Subcutaneous abdominal adipose tissue (tissue), 5 donors: ENCODE results near the gene ROPN1.
"Not testable (repeated sequence)": the region's sequence is repeated elsewhere in the genome, so short reads cannot be mapped to it uniquely, and the experiment has no call there.

ENCODE experiments used
- H3K27ac ChIP-seq: one replicate; pipeline ENCODE4 v1.7.0; 2013; ENCODE audit warnings: low read depth, mild to moderate bottlenecking, inconsistent platforms, low read length, moderate library complexity
- H3K27me3 ChIP-seq, 5 donors: one replicate each; pipeline ENCODE4 v1.7.0; 2013; ENCODE audit warnings: low read length in 5 of 5, inconsistent platforms in 1 of 5; ENCODE audit not compliant: control insufficient read depth in 5 of 5, insufficient read depth in 4 of 5
- H3K36me3 ChIP-seq, 5 donors: one replicate each; pipeline ENCODE4 v1.7.0; 2013; ENCODE audit warnings: low read length in 5 of 5; ENCODE audit not compliant: control insufficient read depth in 5 of 5, insufficient read depth in 5 of 5
- H3K4me1 ChIP-seq, 5 donors: one replicate each; pipeline ENCODE4 v1.7.0; 2013; ENCODE audit warnings: low read length in 5 of 5, mild to moderate bottlenecking in 3 of 5, moderate library complexity in 1 of 5; ENCODE audit not compliant: control insufficient read depth in 5 of 5, insufficient read depth in 5 of 5
- H3K4me3 ChIP-seq, 5 donors: one replicate each; pipeline ENCODE4 v1.7.0; 2013; ENCODE audit warnings: low read length in 5 of 5, low read depth in 1 of 5
- H3K9ac ChIP-seq, 5 donors: one replicate each; pipeline ENCODE4 v1.7.0; 2013; ENCODE audit warnings: low read length in 5 of 5, mild to moderate bottlenecking in 4 of 5, moderate library complexity in 3 of 5
- H3K9me3 ChIP-seq, 5 donors: one replicate each; pipeline ENCODE4 v1.7.0; 2013; ENCODE audit warnings: low read length in 5 of 5; ENCODE audit not compliant: control insufficient read depth in 5 of 5
- donor health status: healthy.
- donor health status: healthy.
- donor health status: healthy.
- donor health status: healthy.
- donor health status: healthy.

Gene ROPN1

DNA sequence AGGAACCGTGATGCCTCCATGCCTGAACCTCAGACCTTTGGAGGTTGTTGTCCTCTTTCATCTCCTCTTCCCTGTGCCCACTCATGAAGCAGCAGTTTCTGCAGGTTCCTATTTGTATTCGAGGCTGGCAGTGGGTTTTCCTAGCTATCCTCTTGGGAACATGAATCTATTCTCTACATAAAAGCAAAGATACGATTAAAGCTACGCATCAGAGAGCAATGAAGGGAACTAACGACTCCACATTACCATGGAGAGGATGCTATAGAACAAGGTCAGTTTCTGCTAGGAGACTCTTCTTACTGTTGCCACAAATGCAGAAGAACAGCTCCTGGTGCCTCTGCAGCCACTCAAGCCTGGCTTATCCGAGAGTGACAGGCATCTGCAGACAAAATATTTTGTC is 9.4 kb upstream of the ROPN1 start:
- not testable (repeated sequence) for H3K36me3 ChIP-seq, H3K9ac ChIP-seq, H3K27ac ChIP-seq, H3K4me3 ChIP-seq, H3K4me1 ChIP-seq, H3K27me3 ChIP-seq
- H3K9me3 ChIP-seq = peaks cover 5 to 12% (median 7%) of the 10 kb centered on the region in 5 donors

DNA sequence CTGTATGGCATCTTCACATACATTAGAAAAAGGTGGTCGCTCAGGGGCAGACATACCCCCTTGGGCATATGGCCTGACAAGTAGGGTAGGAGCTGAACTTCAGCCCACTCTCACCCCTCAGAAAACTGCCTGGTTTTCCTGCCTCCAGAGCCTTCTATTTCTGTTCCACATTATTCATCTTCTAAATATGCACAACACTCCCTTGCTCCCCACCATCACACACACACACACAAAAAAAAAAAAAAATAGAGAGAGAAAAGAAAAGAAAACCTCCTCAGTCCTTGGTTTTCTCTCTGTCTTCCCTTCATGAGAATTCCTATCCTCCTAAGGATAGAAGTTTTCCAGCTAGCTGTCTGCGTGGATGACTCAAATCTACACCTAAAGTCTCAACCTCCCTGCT is 5.6 kb upstream of the ROPN1 start:
- no peaks in the 10 kb centered on the region for H3K36me3 ChIP-seq

DNA sequence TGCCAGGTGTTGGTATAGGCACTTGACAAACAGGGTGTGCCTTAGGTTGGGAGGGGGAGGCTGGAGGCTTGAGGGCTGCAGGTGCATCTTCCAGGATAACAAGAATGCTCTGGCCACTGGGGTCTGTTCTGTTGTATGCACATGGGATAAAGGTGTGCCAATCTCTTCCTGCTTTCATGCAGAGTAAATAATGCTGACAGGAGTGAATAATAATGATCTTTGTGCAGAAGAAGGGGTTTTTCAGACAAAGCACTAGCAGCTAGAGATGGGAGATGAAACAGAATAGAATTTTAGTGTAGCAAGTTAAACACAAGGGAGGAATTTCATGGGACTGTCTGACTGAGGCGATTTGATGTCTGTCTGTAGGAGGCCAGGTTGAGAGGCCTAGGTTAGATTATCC is 1.9 kb upstream of the ROPN1 start:
- Histone ChIP-seq H3K4me3 (no peak overlapping the region), H3K36me3 (no peaks in the 10 kb centered on the region), H3K9me3 (peaks cover 5 to 17% (median 7%) of the 10 kb centered on the region in 5 donors), H3K27me3 (peaks cover 0 to 8% (median 0%) of the 10 kb centered on the region in 5 donors), H3K27ac (no peak overlapping the region), H3K9ac (no peak overlapping the region), H3K4me1 (no peaks in the 10 kb centered on the region)

More for the DNA sequence above, 5.6 kb upstream of the ROPN1 start:
- no peak overlapping the region for H3K4me3 ChIP-seq
- H3K27ac ChIP-seq = no peak overlapping the region
- peaks cover 5 to 17% (median 7%) of the 10 kb centered on the region in 5 donors for H3K9me3 ChIP-seq
- no peak overlapping the region for H3K9ac ChIP-seq
- H3K4me1 ChIP-seq = no peaks in the 10 kb centered on the region
- H3K27me3 ChIP-seq = peaks cover 0 to 5% (median 0%) of the 10 kb centered on the region in 5 donors

DNA sequence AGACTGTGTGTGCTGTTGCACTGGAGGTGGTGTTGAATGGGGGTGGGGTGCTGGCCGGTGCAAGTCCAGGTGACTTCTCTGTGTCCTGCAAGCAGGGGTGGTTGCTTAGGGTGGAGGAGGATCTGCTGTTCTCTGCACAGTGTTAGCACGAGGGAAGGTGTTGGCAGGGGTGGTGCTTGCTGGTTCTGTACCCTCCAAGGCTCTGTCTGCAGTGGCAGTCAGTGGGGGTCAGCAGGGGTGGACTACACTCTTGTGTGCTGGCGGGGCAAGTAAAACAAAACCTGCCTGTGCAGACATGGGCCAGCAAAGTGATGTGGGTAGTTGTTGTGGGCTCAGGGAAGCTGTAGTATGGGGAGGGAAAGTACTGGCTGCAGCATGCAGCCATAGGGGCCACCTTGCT is 5.5 kb downstream of the ROPN1 start:
- no peak overlapping the region for H3K9ac ChIP-seq
- H3K27me3 ChIP-seq = peaks cover 0 to 8% (median 2%) of the 10 kb centered on the region in 5 donors
- H3K4me3 ChIP-seq = no peak overlapping the region
- H3K36me3 ChIP-seq = no peaks in the 10 kb centered on the region
- no peaks in the 10 kb centered on the region for H3K4me1 ChIP-seq
- no peak overlapping the region for H3K27ac ChIP-seq
- peaks cover 0 to 2% (median 0%) of the 10 kb centered on the region in 5 donors for H3K9me3 ChIP-seq

DNA sequence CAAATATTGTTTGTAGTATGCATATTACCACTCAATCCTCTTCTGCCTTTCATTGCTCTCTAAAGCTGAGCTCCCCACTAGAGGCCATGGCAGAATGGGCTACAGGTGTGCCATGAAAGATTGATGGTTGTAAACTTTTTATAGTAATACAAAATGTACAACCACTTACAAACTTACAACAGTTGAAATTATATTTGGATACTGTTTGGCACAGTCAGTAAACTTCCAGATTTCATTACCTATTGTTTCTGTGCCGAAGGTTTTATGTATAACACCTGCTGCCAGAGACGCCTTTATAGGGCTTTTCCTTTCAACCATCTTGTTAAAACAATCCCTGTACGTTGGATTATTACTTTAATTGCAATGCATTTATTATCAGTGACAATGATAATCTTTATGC is 7.0 kb downstream of the ROPN1 start:
- Histone ChIP-seq H3K9ac (no peak overlapping the region), H3K4me1 (peaks cover 0 to 4% (median 3%) of the 10 kb centered on the region in 5 donors), H3K36me3 (no peaks in the 10 kb centered on the region), H3K27ac (no peak overlapping the region), H3K9me3 (peaks cover 0 to 2% (median 0%) of the 10 kb centered on the region in 5 donors), H3K4me3 (no peak overlapping the region), H3K27me3 (peaks cover 0 to 9% (median 2%) of the 10 kb centered on the region in 5 donors)

DNA sequence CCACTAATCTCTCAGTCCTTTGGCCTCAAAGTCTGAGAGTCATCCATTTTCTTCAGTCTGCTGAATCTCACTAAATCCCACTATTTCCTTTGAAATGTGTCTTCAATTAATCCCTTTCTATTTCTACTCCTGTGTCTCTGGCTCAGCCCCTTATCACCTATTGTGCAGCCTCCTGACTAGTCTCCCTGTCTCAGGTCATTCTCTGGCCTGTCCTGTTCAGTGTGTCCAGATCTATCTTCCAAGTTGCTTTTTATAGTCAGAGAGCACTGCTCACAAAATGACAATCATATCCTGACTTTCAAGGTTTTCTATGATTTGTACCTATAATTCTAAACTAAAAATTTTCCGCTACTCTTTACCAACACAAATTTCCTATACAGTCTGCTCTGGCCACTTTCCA is 7.6 kb downstream of the ROPN1 start:
- H3K9ac ChIP-seq = no peak overlapping the region
- peaks cover 0 to 2% (median 0%) of the 10 kb centered on the region in 5 donors for H3K9me3 ChIP-seq
- H3K36me3 ChIP-seq = no peaks in the 10 kb centered on the region
- H3K27me3 ChIP-seq = peaks cover 0 to 9% (median 2%) of the 10 kb centered on the region in 5 donors
- peaks cover 0 to 5% (median 5%) of the 10 kb centered on the region in 5 donors for H3K4me1 ChIP-seq
- no peak overlapping the region for H3K27ac ChIP-seq
- no peak overlapping the region for H3K4me3 ChIP-seq

DNA sequence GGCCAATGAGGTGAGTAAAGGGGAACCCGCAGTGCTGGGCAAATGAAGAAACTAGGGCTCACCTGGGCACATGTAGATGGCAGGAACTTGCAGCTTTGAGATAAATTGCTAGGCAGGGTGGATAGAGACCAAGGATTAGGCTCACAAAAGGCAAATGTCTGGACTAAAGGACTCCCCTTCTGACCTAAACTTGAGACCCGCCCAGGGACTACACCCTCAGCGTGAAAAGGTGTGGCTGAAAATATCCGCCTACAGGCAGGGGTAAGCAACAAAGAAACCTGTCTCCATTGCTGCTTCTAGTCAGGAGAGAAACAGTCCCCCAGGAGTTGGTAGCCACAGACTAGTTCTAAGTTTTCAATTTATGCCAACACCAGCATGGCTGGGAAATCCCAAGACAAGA is 10.6 kb downstream of the ROPN1 start:
- not testable (repeated sequence) for H3K9me3 ChIP-seq, H3K4me1 ChIP-seq, H3K4me3 ChIP-seq, H3K36me3 ChIP-seq, H3K9ac ChIP-seq, H3K27me3 ChIP-seq, H3K27ac ChIP-seq

DNA sequence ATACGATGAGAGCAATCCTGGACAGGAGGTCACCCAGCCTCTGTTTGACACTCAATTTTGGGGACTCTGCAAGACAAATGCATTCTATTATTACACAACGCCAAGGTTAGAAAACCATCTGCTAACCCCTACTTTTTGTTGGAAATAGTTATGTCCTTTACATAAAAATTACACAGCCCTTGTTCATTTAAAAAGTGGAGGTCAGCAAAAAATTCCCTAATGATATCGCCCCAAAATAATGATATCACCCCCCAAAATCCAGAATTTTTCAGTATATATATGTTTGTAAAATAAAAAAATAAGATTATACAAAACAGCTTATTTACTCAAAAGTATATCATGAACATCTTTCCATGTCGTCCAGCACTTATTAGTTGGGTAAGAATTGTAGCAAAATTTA is 11.4 kb downstream of the ROPN1 start:
- Histone ChIP-seq H3K27me3 (peaks cover 0 to 4% (median 0%) of the 10 kb centered on the region in 5 donors), H3K9ac (no peak overlapping the region), H3K4me1 (peaks cover 0 to 5% (median 5%) of the 10 kb centered on the region in 5 donors), H3K9me3 (peaks cover 0 to 2% (median 0%) of the 10 kb centered on the region in 5 donors), H3K36me3 (no peaks in the 10 kb centered on the region), H3K4me3 (peak overlapping the region in 1 of 5 donors; percentile 47), H3K27ac (no peak overlapping the region)

DNA sequence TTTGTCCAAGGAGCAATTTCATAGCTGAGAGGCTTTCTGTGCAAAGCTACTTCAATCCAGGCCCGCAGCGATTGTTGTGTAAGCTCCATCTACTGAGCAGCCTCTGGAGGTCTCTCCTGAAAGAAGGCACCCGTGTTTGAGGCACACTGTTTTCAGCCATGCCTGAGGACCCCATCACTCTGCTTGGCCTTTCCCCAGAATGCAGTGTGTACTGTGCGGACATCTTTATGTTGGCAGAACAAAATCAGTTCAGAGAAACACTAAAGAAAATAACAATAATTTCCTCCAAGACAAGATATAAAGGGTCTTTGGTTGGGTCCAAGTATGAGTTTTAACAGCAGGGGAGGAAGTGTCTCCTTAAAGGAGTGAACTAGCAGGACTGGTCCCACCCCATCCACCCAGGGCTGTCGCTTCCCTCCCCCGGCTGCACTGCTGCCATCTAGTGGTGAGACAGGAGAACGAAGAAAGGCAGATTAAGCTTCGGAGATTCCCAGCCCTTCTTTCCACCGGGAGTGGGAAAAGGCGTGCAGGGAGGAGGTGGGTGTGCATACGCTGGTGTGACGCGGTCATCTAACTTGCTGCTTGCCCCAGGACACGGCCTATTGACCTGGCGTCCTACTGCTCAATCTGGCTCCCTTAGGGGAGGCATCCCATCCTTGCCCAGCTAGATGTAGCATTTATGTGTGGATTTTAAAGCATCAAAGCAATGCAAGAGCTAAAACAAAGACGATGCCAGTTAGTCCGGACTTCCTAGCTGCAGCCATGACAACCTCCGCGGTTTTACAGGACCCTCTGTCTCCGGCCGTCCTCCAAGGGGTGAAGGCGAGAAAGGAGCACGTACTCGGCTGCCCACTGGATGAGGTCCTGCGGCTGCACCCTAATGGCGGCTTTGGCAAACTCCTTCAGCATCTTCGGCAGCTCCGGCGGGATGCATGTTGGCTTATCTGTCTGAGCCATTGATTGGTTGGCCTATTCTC is 12.1 kb downstream of the ROPN1 start:
- H3K4me3 ChIP-seq = peak overlapping the region; percentile 13 to 71 (median 47)
- not testable (repeated sequence) for H3K36me3 ChIP-seq, H3K27me3 ChIP-seq, H3K9me3 ChIP-seq, H3K4me1 ChIP-seq, H3K27ac ChIP-seq, H3K9ac ChIP-seq

DNA sequence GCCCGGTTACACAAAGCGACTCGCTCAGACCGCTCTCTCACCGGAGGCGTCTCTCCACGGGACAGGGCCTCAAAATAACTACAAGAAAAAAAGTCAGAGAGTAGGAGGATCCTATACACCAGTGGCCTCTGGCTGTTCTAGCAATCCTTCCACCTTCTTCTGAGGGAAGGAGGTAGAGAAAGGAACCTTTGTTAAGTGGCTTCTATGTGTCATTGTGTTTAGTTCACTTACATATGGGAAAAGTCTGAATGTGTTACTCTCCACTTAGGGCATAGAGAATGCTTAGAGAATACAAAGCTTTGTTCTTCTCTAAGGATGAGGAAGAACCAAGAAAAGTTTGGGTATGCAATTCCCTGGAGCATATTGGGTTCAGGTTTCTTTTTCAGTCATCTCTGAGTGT is 15.0 kb downstream of the ROPN1 start:
- H3K36me3 ChIP-seq, H3K9ac ChIP-seq, H3K4me1 ChIP-seq, H3K27me3 ChIP-seq, H3K27ac ChIP-seq, H3K4me3 ChIP-seq, H3K9me3 ChIP-seq: not testable (repeated sequence)
